HG03097 (cell line): Measurements from ENCODE around the gene NT5DC4.
A peak's percentile ranks its signal among the peaks of the same experiment; 100 is the strongest.

Experiments used
- ATAC-seq: cut with Tn5 transposase; IDR thresholded peaks from one replicate; pipeline ENCODE4 v1.9.1; 2021; ENCODE audit not compliant: unreplicated experiment, low FRiP score

The NT5DC4 gene

DNA sequence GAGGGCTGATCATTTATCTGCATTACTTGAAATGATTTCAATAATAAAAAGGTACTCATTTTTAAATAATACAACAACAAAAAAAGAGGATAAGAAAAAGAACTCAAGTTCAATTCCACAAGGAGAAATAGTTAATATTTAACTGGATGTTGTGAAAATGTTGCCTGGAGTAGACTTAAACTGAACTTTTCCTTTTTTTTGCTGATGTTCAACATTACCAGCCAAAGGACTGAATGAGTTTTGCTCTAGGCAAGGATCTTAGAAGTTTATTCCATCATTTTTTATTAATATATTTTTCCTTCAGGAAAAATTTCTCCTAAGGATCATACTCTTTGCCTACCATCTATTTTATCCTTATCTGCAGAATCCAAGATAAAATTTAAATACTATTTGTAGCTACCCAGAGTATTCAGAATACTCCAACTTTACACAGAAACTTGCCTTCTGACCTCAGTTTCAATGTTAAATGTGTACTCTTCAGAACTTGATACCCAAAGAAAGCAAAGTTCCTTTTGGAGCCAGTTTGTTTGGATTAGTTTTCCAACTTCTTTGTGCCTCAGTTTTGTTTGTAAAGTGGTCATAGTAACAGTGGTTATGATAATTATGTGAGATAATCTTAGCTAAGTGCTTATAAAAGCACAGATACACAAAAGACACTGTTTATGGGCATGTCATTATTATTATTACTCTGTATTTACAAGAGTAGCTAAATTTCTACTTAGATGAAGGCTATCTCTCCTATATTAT, 30.8 kb downstream of the NT5DC4 start:
- no peak for ATAC-seq

DNA sequence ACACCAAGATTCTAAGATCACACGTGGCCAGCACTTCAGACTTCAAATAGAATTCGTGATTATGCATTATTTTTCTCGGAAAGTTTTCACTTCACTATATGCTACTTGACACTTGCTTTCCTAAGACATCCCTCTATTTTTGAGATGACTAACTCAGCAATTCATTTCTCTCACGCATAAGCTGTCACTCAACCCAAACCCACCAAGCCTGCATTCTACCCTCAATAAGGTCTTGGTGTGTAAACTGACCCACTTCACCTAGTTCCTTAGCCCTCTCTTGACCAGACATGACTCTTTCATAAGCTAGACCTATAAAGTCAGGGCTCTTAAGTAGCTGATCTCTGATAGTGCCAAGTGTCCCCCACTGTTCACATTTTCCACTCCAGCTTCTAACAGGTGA, 31.8 kb downstream of the NT5DC4 start:
- ATAC-seq: no peak

DNA sequence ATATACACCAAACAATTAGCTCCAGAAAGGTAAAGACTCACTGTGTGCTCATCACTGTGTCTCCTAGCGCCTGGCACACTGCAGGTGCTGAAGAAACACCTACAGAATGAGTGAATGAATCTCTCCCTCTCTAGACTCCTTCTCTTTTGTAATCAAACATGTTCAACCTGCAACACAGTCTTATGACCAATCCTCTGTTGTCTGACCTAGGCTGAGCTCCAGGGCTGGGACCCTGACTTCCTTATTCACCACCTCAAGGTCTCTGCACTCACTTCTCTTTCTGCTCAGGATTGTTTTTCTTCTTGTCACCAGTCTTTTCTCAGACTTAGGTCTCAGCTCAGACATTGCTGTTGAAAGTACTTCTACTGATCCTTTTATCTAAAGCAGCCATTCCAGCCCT, 33.7 kb downstream of the NT5DC4 start:
- ATAC-seq: no peak

- ATAC-seq: no peak
These were observed 34.6 kb downstream of the NT5DC4 start for GRCh38 chr2:112755444-112755843.

DNA sequence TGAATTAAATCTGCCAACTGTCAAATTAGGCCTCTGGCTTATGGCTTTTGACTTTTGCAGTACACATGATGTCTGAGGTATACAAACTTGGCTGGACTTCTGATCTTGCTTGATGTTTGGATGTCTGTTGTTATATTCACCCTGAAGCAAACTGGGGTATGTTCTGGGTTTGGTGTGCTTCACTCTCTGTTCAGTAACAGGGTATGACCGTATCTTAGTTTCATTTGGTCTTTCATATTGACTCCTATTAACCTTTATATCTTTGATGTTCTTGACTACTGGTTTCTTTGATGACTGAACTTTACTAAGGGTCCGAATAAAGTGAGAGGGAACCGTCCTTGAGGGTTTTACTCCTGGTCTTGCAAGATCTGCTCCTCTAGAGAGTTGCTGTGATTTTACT, 35.4 kb downstream of the NT5DC4 start:
- ATAC-seq: no peak

DNA sequence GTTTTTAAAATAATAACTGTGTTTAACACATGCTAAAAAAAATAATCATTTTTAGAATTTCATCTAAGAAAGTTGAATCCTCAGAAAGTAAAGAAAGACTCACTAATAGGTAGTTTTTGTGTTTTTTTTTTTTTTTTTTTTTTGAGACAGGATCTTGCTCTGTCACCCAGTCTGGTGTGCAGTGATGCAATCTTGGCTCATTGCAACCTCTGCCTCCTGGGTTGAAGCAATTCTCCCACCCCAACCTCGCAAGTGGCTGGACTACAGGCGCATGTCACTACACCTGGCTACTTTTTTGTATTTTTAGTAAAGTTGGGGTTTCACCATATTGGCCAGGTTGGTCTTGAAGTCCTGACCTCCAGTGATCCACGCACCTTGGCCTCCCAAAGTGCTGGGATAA, 36.4 kb downstream of the NT5DC4 start:
- ATAC-seq: no peak

DNA sequence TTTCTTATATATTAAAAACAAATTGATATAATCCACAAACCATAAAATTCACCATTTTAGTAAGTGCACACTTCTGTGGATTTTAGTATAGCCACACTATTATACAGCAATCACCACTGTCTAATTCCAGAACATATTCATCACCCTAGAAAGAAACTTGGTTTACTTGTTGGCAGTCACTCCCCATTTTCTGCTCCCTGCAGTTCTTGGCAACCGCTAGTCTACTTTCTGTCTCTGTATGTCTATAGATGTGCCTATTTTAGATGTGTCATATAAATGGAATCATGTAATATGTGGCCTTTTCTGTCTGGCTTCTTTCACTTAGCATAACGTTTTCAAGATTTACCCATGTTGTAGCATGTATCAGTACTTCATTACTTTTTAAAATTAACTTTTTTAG, 37.9 kb downstream of the NT5DC4 start:
- ATAC-seq: no peak

GRCh38 chr2:112760149-112760548, 39.3 kb downstream of the NT5DC4 start:
- ATAC-seq: no peak

- ATAC-seq: no peak
These were observed 41.5 kb downstream of the NT5DC4 start for GRCh38 chr2:112762276-112762675.

DNA sequence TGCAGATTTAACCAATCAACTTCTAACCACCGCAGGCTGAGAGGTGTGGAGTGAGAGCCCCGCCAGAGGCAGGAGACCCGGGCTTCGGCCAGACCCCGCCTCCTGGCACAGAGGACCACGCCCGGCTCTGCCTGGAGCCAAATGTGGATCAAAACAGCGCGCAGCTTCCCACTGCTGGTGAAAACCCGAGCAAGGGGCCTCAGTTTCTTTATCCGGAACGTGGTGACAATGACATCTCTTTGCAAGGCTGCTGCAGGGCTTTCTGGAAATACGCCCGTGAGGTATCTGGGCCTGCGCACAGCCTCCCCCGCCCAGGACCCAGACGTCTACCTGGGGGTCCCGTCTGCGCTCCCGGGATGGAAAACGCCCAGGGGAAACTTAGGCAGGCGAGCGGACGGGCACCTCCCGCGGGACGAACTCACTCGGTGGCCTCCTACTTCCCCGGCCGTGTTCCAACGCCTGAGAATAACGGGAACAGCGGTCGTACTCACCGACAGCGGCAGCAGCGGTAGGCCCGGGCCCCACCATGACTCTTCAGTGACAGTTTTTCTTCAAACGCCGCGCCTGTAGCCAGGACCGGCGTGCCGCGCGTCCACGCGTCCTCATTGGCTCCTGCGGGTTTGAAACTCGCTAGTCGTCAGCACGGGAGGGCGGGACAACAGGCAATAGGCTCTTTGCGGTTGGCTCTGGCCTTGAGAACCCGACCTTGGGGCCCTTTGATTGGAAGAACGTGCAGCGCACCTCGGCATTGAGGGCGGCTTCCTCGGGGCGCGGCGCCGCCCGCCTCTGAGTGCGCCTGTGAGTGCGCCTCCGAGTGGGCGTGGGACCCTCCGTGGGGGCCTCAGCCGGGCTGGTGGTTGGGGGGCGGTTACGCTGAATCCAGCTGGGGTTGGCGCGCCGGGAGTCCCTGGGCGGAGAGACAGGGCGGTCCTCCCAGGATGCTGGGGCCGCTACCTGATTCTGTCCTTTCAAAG, 43.5 kb downstream of the NT5DC4 start, which contains the start of gene CKAP2L:
Gene CKAP2L, minus strand, starts transcription at position 539 of the 974 bp plus-strand sequence. Its CDS starts 11 bp downstream, at position 528.
- ATAC-seq: peak; percentile 94

GRCh38 chr2:112765251-112765650, 44.4 kb downstream of the NT5DC4 start:
- no peak for ATAC-seq

- ATAC-seq: no peak
These were observed 47.0 kb downstream of the NT5DC4 start for GRCh38 chr2:112767693-112768330.

- ATAC-seq: no peak
These were observed 47.6 kb downstream of the NT5DC4 start for GRCh38 chr2:112768432-112768831.

DNA sequence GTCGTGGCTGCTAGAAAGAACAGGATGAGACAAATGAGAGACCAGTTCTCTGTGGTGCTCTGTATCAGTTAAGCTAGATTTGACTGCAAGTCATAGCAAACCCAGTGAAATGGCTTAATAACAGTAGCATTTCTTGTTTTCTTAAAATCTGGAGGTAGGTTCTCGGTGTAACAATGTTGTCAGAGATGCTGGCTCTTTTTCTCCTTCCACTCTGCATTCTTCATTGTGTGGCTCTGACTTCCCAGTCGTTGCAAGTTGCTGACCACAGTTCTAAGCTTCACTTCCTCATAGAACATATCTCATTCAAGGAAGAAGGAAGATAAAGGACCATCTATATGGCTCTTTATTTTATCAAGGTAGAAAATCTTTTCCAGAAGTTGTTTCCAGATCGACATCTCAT, 51.5 kb downstream of the NT5DC4 start:
- ATAC-seq: no peak

GRCh38 chr2:112772911-112773475, 52.2 kb downstream of the NT5DC4 start:
- ATAC-seq: no peak

- no peak for ATAC-seq
These were observed 52.7 kb downstream of the NT5DC4 start for GRCh38 chr2:112773556-112773955.

DNA sequence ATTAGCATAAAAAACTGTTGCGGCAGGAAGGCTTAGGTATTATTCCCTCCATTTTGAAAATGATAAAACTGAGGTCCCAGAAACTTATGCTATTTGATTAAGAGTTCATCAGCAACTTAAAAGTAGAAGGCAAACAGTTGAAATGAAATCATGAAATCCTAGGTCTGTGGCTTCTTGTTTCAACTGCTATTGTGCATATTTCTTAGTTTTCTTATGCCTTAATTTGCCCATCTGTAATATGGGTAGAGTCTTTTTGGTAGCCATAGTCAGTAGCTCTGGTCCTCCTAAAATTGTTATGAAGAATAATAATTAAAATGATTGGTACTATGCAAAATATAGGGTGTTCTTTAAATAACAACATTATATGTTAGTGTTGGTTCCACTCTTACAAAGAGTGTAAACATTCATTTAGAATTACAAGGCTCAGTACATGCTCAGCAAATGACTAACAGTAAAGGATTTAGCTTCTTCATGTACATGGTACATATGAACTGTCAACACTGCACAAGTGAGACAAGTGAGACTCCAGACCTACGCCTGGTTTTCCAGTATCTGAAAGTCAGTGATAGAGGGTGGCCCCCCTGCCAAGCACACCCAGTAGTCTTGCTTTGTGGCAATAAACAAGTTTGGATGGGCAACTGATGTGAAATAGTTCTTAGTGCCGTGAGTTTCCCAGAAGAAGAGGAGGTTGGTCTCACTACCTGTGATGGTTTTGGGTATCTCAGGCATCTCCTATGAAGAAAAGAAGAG, 53.9 kb downstream of the NT5DC4 start:
- ATAC-seq: no peak

DNA sequence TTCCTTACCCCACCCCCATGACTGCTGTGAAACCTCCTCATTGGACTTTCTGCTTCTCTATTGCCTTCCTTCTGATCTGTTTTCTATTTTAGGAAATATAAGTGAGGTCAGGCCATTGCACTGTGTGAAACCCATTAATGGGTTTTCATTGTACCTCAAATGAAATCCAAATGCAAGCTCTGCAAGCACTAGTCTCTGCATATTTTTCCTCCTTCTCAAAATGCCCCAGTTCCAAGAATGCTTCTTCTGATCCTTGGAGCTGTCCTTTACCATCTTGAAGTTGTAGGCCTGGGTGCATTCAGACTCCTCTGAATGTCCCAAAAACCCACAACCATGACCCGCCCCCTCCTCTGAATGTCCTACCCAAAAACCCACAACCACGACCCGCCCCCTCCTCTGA, 55.3 kb downstream of the NT5DC4 start:
- no peak for ATAC-seq

GRCh38 chr2:112777036-112777435, 56.2 kb downstream of the NT5DC4 start:
- ATAC-seq: no peak

- no peak for ATAC-seq
These were observed 58.8 kb downstream of the NT5DC4 start for GRCh38 chr2:112779598-112779997.
